CD4-positive, alpha-beta T cell treated with Interferon gamma for 1 hour (primary cell): Measurements from ENCODE around the gene SNX13.
"Not testable (repeated sequence)": the region's sequence is repeated elsewhere in the genome, so short reads cannot be mapped to it uniquely, and the experiment has no call there.

Source experiments
- DNase-seq: peaks from one replicate; pipeline ENCODE4 v3.0.0-alpha.2; 2020

Gene SNX13

GRCh38 chr7:17844514-17845196, 95.6 kb downstream of the SNX13 start:
- DNase-seq: no peak

- DNase-seq: no peak
Observed at GRCh38 chr7:17844022-17844421, 96.3 kb downstream of the SNX13 start.

GRCh38 chr7:17843041-17843440, 97.3 kb downstream of the SNX13 start:
- DNase-seq: no peak

- no peak for DNase-seq
Observed at GRCh38 chr7:17832820-17833355, 107.4 kb downstream of the SNX13 start.

GRCh38 chr7:17832242-17832641, 108.1 kb downstream of the SNX13 start:
- no peak for DNase-seq

GRCh38 chr7:17830206-17830605, 110.1 kb downstream of the SNX13 start:
- DNase-seq: no peak

GRCh38 chr7:17829001-17829400, 111.3 kb downstream of the SNX13 start:
- DNase-seq: no peak

GRCh38 chr7:17822547-17823173, 117.6 kb downstream of the SNX13 start:
- no peak for DNase-seq

GRCh38 chr7:17816903-17817302, 123.4 kb downstream of the SNX13 start:
- no peak for DNase-seq

GRCh38 chr7:17815318-17815717, 125.0 kb downstream of the SNX13 start:
- no peak for DNase-seq

GRCh38 chr7:17814058-17814457, 126.2 kb downstream of the SNX13 start:
- DNase-seq: no peak

GRCh38 chr7:17809215-17809614, 131.1 kb downstream of the SNX13 start:
- DNase-seq: not testable (repeated sequence)

- no peak for DNase-seq
Observed at GRCh38 chr7:17807242-17807641, 133.1 kb downstream of the SNX13 start.

GRCh38 chr7:17806631-17807030, 133.7 kb downstream of the SNX13 start:
- DNase-seq: no peak

- no peak for DNase-seq
Observed at GRCh38 chr7:17802056-17802455, 138.2 kb downstream of the SNX13 start.

- no peak for DNase-seq
Observed at GRCh38 chr7:17792075-17792936, 148.0 kb downstream of the SNX13 start.

GRCh38 chr7:17787257-17787656, 153.0 kb downstream of the SNX13 start:
- no peak for DNase-seq

GRCh38 chr7:17786314-17786852, 153.9 kb downstream of the SNX13 start:
- DNase-seq: no peak

- DNase-seq: no peak
Observed at GRCh38 chr7:17782216-17782549, 158.1 kb downstream of the SNX13 start.

GRCh38 chr7:17781491-17782215, 158.6 kb downstream of the SNX13 start:
- DNase-seq: no peak

GRCh38 chr7:17779381-17779780, 160.9 kb downstream of the SNX13 start:
- DNase-seq: no peak

- DNase-seq: no peak
Observed at GRCh38 chr7:17774716-17775288, 165.5 kb downstream of the SNX13 start.
